NOMO-1 treated with DMSO at 0.1 percent for 48 hours (cell line): ENCODE data around the gene PMEL.
A peak's percentile ranks its signal among the peaks of the same experiment; 100 is the strongest.
"Not testable (repeated sequence)": the region's sequence is repeated elsewhere in the genome, so short reads cannot be mapped to it uniquely, and the experiment has no call there.

Source experiments
- DNase-seq: peaks from one replicate; lab custom pipeline; 2025; ENCODE audit not compliant: unreplicated experiment; lab: John Stamatoyannopoulos, UW

Gene PMEL

GRCh38 chr12:55965941-55966407 lies at the start of gene PMEL:
PMEL (minus strand) TSS chr12:55966042; CDS start chr12:55966011, 31 bp downstream.
- peak; percentile 3 for DNase-seq

- no peak for DNase-seq
Measured at GRCh38 chr12:56014205-56014604, 48.4 kb upstream of the PMEL start.

GRCh38 chr12:56013482-56013881 lies 47.6 kb upstream of the PMEL start:
- DNase-seq = no peak

GRCh38 chr12:56011509-56012090 lies 45.8 kb upstream of the PMEL start:
- no peak for DNase-seq

GRCh38 chr12:56010111-56010570 lies 44.3 kb upstream of the PMEL start:
- no peak for DNase-seq

- peak; percentile 11 for DNase-seq
Measured at GRCh38 chr12:56007564-56008559, 42.0 kb upstream of the PMEL start.

GRCh38 chr12:56004211-56004610 lies 38.4 kb upstream of the PMEL start:
- no peak for DNase-seq

- DNase-seq = not testable (repeated sequence)
Measured at GRCh38 chr12:56003376-56003775, 37.5 kb upstream of the PMEL start.

GRCh38 chr12:56001487-56002100 lies 35.8 kb upstream of the PMEL start:
- no peak for DNase-seq

- DNase-seq = not testable (repeated sequence)
Measured at GRCh38 chr12:55999999-56000540, 34.2 kb upstream of the PMEL start.

- DNase-seq = not testable (repeated sequence)
Measured at GRCh38 chr12:55999522-55999921, 33.7 kb upstream of the PMEL start.

GRCh38 chr12:55997535-55997859 lies 31.7 kb upstream of the PMEL start:
- DNase-seq = no peak

- DNase-seq = peak; percentile 96
Measured at GRCh38 chr12:55996715-55997534, 31.1 kb upstream of the PMEL start, which contains the start of gene SUOX. SUOX (plus strand) TSS chr12:55997276; CDS start chr12:56002222, 4,946 bp downstream.

GRCh38 chr12:55996201-55996714 lies 30.4 kb upstream of the PMEL start:
- peak; percentile 56 for DNase-seq

GRCh38 chr12:55995366-55995765 lies 29.5 kb upstream of the PMEL start:
- DNase-seq = no peak

- no peak for DNase-seq
Measured at GRCh38 chr12:55993230-55993853, 27.5 kb upstream of the PMEL start.

GRCh38 chr12:55991110-55991509 lies 25.3 kb upstream of the PMEL start:
- no peak for DNase-seq

GRCh38 chr12:55985976-55986375 lies 20.1 kb upstream of the PMEL start:
- not testable (repeated sequence) for DNase-seq

- no peak for DNase-seq
Measured at GRCh38 chr12:55985341-55985740, 19.5 kb upstream of the PMEL start.

- no peak for DNase-seq
Measured at GRCh38 chr12:55984861-55985260, 19.0 kb upstream of the PMEL start.
